GM18499 (cell line): ENCODE data around the gene DYRK3.

Experiments used
- ATAC-seq: cut with Tn5 transposase; IDR thresholded peaks from one replicate; pipeline ENCODE4 v1.9.1; 2021; ENCODE audit warnings: moderate number of reproducible peaks; ENCODE audit not compliant: insufficient read depth, unreplicated experiment

Gene DYRK3

DNA sequence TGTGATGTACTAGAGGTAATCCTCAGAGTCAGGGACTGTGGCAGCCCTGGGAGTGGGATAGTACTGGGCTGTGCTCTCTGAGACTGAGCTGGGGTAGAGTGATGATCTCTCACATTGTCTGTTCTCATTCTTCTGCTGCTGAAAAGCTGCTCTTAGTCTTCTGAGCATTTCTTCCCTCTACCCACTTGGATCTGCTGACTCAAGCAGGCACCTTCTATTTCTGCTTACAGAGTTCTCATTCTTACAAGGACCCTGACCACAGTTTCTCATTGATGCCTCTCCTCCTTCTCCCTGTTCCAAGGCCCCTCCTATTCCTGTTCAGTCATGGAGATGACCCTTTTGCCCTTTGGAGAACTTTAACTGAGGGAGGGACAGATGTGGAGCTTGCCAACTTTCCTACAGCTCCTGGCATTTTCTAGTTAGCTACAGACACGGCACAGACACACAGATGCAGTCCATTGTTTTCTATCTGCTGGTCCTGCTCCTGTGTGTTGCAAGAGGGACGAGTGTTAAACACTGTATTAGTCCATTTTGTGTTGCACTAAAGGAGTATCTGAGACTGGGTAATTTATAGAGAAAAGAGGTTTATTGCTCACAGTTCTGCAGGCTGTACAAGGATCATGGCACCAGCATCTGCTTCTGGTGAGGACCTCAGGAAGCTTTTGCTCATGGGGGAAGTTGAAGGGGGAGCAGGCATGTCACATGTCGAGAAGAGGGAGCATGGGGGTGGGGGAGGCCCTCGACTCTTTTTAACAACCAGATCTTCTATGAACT is 61.7 kb downstream of the DYRK3 start:
- ATAC-seq, result no peak

DNA sequence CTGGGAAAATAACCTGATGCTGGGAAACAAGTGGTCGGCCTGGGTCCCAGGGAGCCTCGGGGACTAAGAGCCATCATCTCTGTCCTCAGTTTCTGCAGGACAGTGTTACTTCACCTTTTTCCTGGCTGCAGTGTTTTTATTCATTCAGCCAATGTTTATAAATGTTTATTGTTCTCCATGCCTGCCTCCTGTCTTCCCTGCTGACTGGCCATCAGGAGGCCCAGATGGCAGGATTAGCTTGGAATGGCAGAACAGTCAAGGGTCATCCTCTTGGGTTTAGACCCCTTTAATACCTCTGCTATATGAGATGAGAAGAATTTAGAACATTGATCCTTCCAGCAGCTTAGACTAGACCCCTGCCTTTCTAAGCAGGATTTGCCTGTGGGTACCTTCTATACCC is 62.7 kb downstream of the DYRK3 start:
- ATAC-seq, result no peak
